IMR-90 (cell line): ENCODE measurements around the gene GAS7. TPM values are rescaled to one million over a fixed set of nuclear protein-coding genes. Genes with fewer than 3 reads are reported as not detected.

ENCODE experiments used
- ATAC-seq: fragments of 200-7000 bp; cut with Tn5 transposase; 2 replicates; pipeline ENCODE4 v1.9.1; 2020; ENCODE audit warnings: low read depth, mild to moderate bottlenecking, moderate library complexity
- BruUV-seq: library from RNA; stranded (reverse); fragments of 400-500 nt; replicated peaks from 2 replicates; lab custom pipeline; 2021; lab: Mats Ljungman, UMichigan
- CTCF ChIA-PET: fragments of 300-600 bp; formaldehyde crosslinking; extraction: SDS; loops from one replicate; lab custom pipeline; 2021; ENCODE audit warnings: antibody characterized with exemption; lab: Yijun Ruan, JAX
- POLR2A ChIA-PET: fragments of 300-600 bp; sonication (Branson Sonifier 250); formaldehyde crosslinking; loops from one replicate; lab custom pipeline; 2022; ENCODE audit warnings: antibody characterized with exemption; ENCODE audit not compliant: unreplicated experiment; lab: Charles Lee
- DNase-seq: peaks from one replicate; pipeline ENCODE4 v3.0.0; 2013
- H2AFZ ChIP-seq: replicated peaks from 2 replicates; pipeline ENCODE3; 2013; ENCODE audit warnings: low read length, mild to moderate bottlenecking; ENCODE audit not compliant: poor library complexity
- H2AK5ac ChIP-seq: 2 replicates; pipeline ENCODE4 v1.6.1; 2013; ENCODE audit warnings: low read depth, low read length, inconsistent platforms
- H2AK9ac ChIP-seq: replicated peaks from 2 replicates; pipeline ENCODE3; 2013; ENCODE audit warnings: mild to moderate bottlenecking, low read depth, low read length, moderate library complexity; ENCODE audit not compliant: poor library complexity
- H2BK120ac ChIP-seq: 2 replicates; pipeline ENCODE4 v1.6.1; 2013; ENCODE audit warnings: low read depth, low read length, inconsistent platforms
- H2BK15ac ChIP-seq: 3 replicates; pipeline ENCODE4 v1.6.1; 2013; ENCODE audit warnings: low read depth, low read length, inconsistent platforms
- H2BK20ac ChIP-seq: 2 replicates; pipeline ENCODE4 v1.6.1; 2013; ENCODE audit warnings: low read depth, mild to moderate bottlenecking, inconsistent platforms, low read length, moderate library complexity
- H2BK5ac ChIP-seq: 2 replicates; pipeline ENCODE4 v1.6.1; 2013; ENCODE audit warnings: mild to moderate bottlenecking, low read depth, low read length, inconsistent platforms; ENCODE audit not compliant: poor library complexity, severe bottlenecking
- H3K14ac ChIP-seq: replicated peaks from 2 replicates; pipeline ENCODE4 v1.6.1; 2013; ENCODE audit warnings: low read depth, low read length, inconsistent platforms
- H3K18ac ChIP-seq: 2 replicates; pipeline ENCODE4 v1.6.1; 2013; ENCODE audit warnings: low read depth, low read length, control low read depth
- H3K23ac ChIP-seq: 2 replicates; pipeline ENCODE4 v1.6.1; 2013; ENCODE audit warnings: low read depth, low read length, inconsistent platforms
- H3K27ac ChIP-seq: 2 replicates; pipeline ENCODE4 v1.5.1; 2013; ENCODE audit warnings: mild to moderate bottlenecking, control low read depth, low read length; ENCODE audit not compliant: insufficient read depth
- H3K27me3 ChIP-seq: 2 replicates; pipeline ENCODE4 v1.6.1; 2013; ENCODE audit warnings: low read length; ENCODE audit not compliant: control insufficient read depth, insufficient read depth
- H3K36me3 ChIP-seq: 2 replicates; pipeline ENCODE4 v1.6.1; 2013; ENCODE audit warnings: low read length, mixed read lengths; ENCODE audit not compliant: control insufficient read depth, insufficient read depth
- H3K4ac ChIP-seq: 2 replicates; pipeline ENCODE4 v1.6.1; 2013; ENCODE audit warnings: low read depth, low read length, inconsistent platforms
- H3K4me1 ChIP-seq: 2 replicates; pipeline ENCODE4 v1.6.1; 2013; ENCODE audit warnings: low read length, mixed read lengths; ENCODE audit not compliant: control insufficient read depth, insufficient read depth
- H3K4me2 ChIP-seq: 2 replicates; pipeline ENCODE4 v1.6.1; 2013; ENCODE audit warnings: low read depth, mild to moderate bottlenecking, control low read depth, low read length, moderate library complexity
- H3K4me3 ChIP-seq: 2 replicates; pipeline ENCODE4 v1.5.1; 2013; ENCODE audit warnings: low read depth, mild to moderate bottlenecking, control low read depth, low read length, moderate library complexity; ENCODE audit not compliant: insufficient read depth
- H3K56ac ChIP-seq: 2 replicates; pipeline ENCODE4 v1.6.1; 2013; ENCODE audit warnings: low read length, inconsistent platforms; ENCODE audit not compliant: insufficient read depth; ENCODE audit errors: extremely low read depth
- H3K79me1 ChIP-seq, 2 experiments: 2 replicates each; pipeline ENCODE4 v1.6.1; 2013; ENCODE audit warnings: low read length in 2 of 2, inconsistent platforms in 1 of 2, low read depth in 1 of 2
- H3K9ac ChIP-seq: 2 replicates; pipeline ENCODE4 v1.6.1; 2013; ENCODE audit warnings: low read depth, low read length, control low read depth
- H3K9me1 ChIP-seq: 2 replicates; pipeline ENCODE4 v1.6.1; 2013; ENCODE audit warnings: low read length, inconsistent platforms; ENCODE audit not compliant: insufficient read depth
- H3K9me3 ChIP-seq: 2 replicates; pipeline ENCODE4 v1.6.1; 2013; ENCODE audit warnings: low read length; ENCODE audit not compliant: control insufficient read depth, insufficient read depth
- H4K20me1 ChIP-seq: 2 replicates; pipeline ENCODE4 v1.6.1; 2013; ENCODE audit warnings: low read length, inconsistent platforms; ENCODE audit not compliant: insufficient read depth
- H4K5ac ChIP-seq: 2 replicates; pipeline ENCODE4 v1.6.1; 2013; ENCODE audit warnings: mild to moderate bottlenecking, low read depth, low read length, control low read depth
- H4K8ac ChIP-seq, 2 experiments: 2 replicates each; pipeline ENCODE4 v1.6.1; 2013; ENCODE audit warnings: low read depth in 2 of 2, low read length in 2 of 2, control low read depth in 1 of 2, inconsistent platforms in 1 of 2
- H4K91ac ChIP-seq: 2 replicates; pipeline ENCODE4 v1.6.1; 2013; ENCODE audit warnings: low read depth, low read length, inconsistent platforms; ENCODE audit not compliant: insufficient read depth
- BHLHE40 ChIP-seq: fragments of 150-350 bp; IDR thresholded peaks from 2 replicates; pipeline ENCODE4 v1.6.1; 2016; ENCODE audit warnings: mild to moderate bottlenecking, low read depth, low read length
- CEBPB ChIP-seq: IDR thresholded peaks from 2 replicates; pipeline ENCODE4 v1.6.1; 2012; ENCODE audit warnings: low read depth, low read length, improper control_type of control experiment
- CHD1 ChIP-seq: IDR thresholded peaks from 2 replicates; pipeline ENCODE4 v1.6.1; 2012; ENCODE audit warnings: low read depth, low read length, improper control_type of control experiment
- ELK1 ChIP-seq: fragments of 150-350 bp; IDR thresholded peaks from 2 replicates; pipeline ENCODE4 v1.6.1; 2016; ENCODE audit warnings: low read depth, mild to moderate bottlenecking, low read length, moderate library complexity, borderline replicate concordance
- FOS ChIP-seq: fragments of 150-350 bp; IDR thresholded peaks from 2 replicates; pipeline ENCODE4 v1.6.1; 2016; ENCODE audit warnings: low read depth, low read length
- MAFK ChIP-seq: IDR thresholded peaks from 2 replicates; pipeline ENCODE4 v1.6.1; 2012; ENCODE audit warnings: low read depth, low read length, improper control_type of control experiment
- MAZ ChIP-seq: IDR thresholded peaks from 2 replicates; pipeline ENCODE4 v1.6.1; 2012; ENCODE audit warnings: low read depth, mild to moderate bottlenecking, low read length, improper control_type of control experiment, moderate library complexity, borderline replicate concordance
- MXI1 ChIP-seq: IDR thresholded peaks from 2 replicates; pipeline ENCODE4 v1.6.1; 2012; ENCODE audit warnings: low read depth, mild to moderate bottlenecking, low read length, moderate library complexity, borderline replicate concordance
- NFE2L2 ChIP-seq: fragments of 150-350 bp; IDR thresholded peaks from 2 replicates; pipeline ENCODE4 v1.6.1; 2016; ENCODE audit warnings: low read depth, mild to moderate bottlenecking, low read length
- RAD21 ChIP-seq: IDR thresholded peaks from 2 replicates; pipeline ENCODE4 v1.6.1; 2012; ENCODE audit warnings: low read length, improper control_type of control experiment
- RCOR1 ChIP-seq: IDR thresholded peaks from 2 replicates; pipeline ENCODE4 v1.6.1; 2012; ENCODE audit warnings: mild to moderate bottlenecking, low read length, improper control_type of control experiment; ENCODE audit not compliant: insufficient replicate concordance
- RFX5 ChIP-seq: IDR thresholded peaks from 2 replicates; pipeline ENCODE4 v1.8.0; 2012; ENCODE audit warnings: low read depth, mild to moderate bottlenecking, low read length, moderate library complexity
- WGBS, 2 experiments: methylation state at CpG; one replicate each; pipeline versions ENCODE4 v1.1.5 to v1.1.7; 2013; ENCODE audit warnings: missing lambda C conversion rate in 2 of 2; ENCODE audit not compliant: insufficient read length in 1 of 2; ENCODE audit errors: extremely low coverage in 2 of 2; 5-methylcytosine and 5-hydroxymethylcytosine counted together
- dilution Hi-C: fragments of 300-500 bp; cut with HindIII; formaldehyde crosslinking; loops from one replicate; pipeline ENCODE4 v1.14.3; 2018; ENCODE audit warnings: low sequenced_read_pairs; ENCODE audit not compliant: unreplicated experiment
- in situ Hi-C: fragments of 300-500 bp; cut with MboI; formaldehyde crosslinking; loops from 3 replicates; pipeline ENCODE4 v1.14.3; 2019; ENCODE audit warnings: low sequenced_read_pairs, inconsistent platforms, mixed read lengths
- intact Hi-C: fragments of 100-400 bp; cut with micrococcal nuclease; formaldehyde crosslinking; loops from 2 replicates; pipeline ENCODE4 v1.10.0; 2022
- polyA plus RNA-seq, 3 experiments: library from polyadenylated mRNA; depleted of rRNA; stranded (reverse); fragments of >200 nt; gene quantifications; 2 replicates each; pipeline ENCODE4 v1.2.3, GENCODE V29; 2012; ENCODE audit warnings: low replicate concordance in 1 of 3
- total RNA-seq: library from RNA; depleted of rRNA; stranded (reverse); fragments of >200 nt; gene quantifications from 2 replicates; pipeline ENCODE4 v1.2.3, GENCODE V29; 2012
- TF ChIP-seq, protein P1 (sequence below): fragments of 150-350 bp; IDR thresholded peaks from 2 replicates; pipeline ENCODE4 v1.6.1; 2017; ENCODE audit warnings: mild to moderate bottlenecking, antibody characterized with exemption, low read length, low read depth
- TF ChIP-seq, protein P2 (sequence below): conservative IDR thresholded peaks from 2 replicates; pipeline ENCODE4 v1.5.1; 2012; ENCODE audit warnings: mild to moderate bottlenecking, low read depth, low read length, improper control_type of control experiment

GAS7 gene
- total and polyA plus RNA-seq, 2 of the 4 experiments (the other 2 are of a cell fraction): 4.6 to 5.0 TPM

GRCh38 chr17:10151667-10152496 is 46.5 kb downstream of the GAS7 start:
- Histone ChIP-seq H2BK5ac (no peak overlapping the region), H3K4me3 (no peak overlapping the region), H3K14ac (no peak overlapping the region), H2BK120ac (no peak overlapping the region; the same call in 1 of the 2 replicates), H3K9ac (no peak overlapping the region), H3K4ac (no peak overlapping the region), H3K4me1 (peaks cover 3% of the 10 kb centered on the region; the same call in 1 of the 2 replicates), H3K9me3 (no peaks in the 10 kb centered on the region), H2AK9ac (no peak overlapping the region), H2BK15ac (no peak overlapping the region; the same call in 1 of the 3 replicates), H2AK5ac (peak overlapping the region; percentile 7; the same call in 1 of the 2 replicates), H4K8ac (no peak overlapping the region), H3K9me1 (0 out of 2 replicates have a peak, but pooled peaks cover 4% of the 10 kb centered on the region), H3K36me3 (no peaks in the 10 kb centered on the region), H3K18ac (no peak overlapping the region), H3K56ac (no peak overlapping the region), H3K79me1 (no peaks in the 10 kb centered on the region), H4K20me1 (no peaks in the 10 kb centered on the region), H3K27ac (no peak overlapping the region), H3K23ac (no peak overlapping the region), H2BK20ac (no peak overlapping the region; the same call in 1 of the 2 replicates), H2AFZ (no peak overlapping the region), H3K27me3 (no peaks in the 10 kb centered on the region), H4K91ac (peak overlapping the region; percentile 8; the same call in 1 of the 2 replicates), H4K5ac (no peak overlapping the region), H3K4me2 (no peak overlapping the region)
- ATAC-seq: no peak
- in situ Hi-C loops (no loop called here), dilution Hi-C loops (no loop called here), intact Hi-C loops (no loop called here)
- CTCF ChIA-PET: no interaction called here
- DNase-seq: no peak
- POLR2A ChIA-PET: no interaction called here
- 79% methylated on average over 4 of the region's 12 CpGs; no CpG with 5 or more reads in 1 of the 2 experiments for WGBS, 2 experiments
- no TSS peak for BruUV-seq
- TF ChIP-seq FOS: no peak
- TF ChIP-seq NFE2L2: no peak
- TF ChIP-seq RAD21: no peak
- TF ChIP-seq BHLHE40: no peak
- no peak for TF ChIP-seq MAFK
- TF ChIP-seq, protein P1, sequence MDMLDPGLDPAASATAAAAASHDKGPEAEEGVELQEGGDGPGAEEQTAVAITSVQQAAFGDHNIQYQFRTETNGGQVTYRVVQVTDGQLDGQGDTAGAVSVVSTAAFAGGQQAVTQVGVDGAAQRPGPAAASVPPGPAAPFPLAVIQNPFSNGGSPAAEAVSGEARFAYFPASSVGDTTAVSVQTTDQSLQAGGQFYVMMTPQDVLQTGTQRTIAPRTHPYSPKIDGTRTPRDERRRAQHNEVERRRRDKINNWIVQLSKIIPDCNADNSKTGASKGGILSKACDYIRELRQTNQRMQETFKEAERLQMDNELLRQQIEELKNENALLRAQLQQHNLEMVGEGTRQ: no peak
- TF ChIP-seq, protein P2, sequence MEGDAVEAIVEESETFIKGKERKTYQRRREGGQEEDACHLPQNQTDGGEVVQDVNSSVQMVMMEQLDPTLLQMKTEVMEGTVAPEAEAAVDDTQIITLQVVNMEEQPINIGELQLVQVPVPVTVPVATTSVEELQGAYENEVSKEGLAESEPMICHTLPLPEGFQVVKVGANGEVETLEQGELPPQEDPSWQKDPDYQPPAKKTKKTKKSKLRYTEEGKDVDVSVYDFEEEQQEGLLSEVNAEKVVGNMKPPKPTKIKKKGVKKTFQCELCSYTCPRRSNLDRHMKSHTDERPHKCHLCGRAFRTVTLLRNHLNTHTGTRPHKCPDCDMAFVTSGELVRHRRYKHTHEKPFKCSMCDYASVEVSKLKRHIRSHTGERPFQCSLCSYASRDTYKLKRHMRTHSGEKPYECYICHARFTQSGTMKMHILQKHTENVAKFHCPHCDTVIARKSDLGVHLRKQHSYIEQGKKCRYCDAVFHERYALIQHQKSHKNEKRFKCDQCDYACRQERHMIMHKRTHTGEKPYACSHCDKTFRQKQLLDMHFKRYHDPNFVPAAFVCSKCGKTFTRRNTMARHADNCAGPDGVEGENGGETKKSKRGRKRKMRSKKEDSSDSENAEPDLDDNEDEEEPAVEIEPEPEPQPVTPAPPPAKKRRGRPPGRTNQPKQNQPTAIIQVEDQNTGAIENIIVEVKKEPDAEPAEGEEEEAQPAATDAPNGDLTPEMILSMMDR: no peak
- TF ChIP-seq CEBPB: no peak
- TF ChIP-seq MXI1: no peak
- TF ChIP-seq CHD1: no peak
- no peak for TF ChIP-seq RFX5
- no peak for TF ChIP-seq ELK1
- TF ChIP-seq RCOR1: no peak
- TF ChIP-seq MAZ: no peak
